Activated T-cell treated with anti-CD3 and anti-CD28 coated beads for 4 hours (primary cell): ENCODE results near the gene MRPL54.

Experiments used
- DNase-seq: peaks from one replicate; pipeline ENCODE4 v3.0.0-alpha.2; 2020

MRPL54 gene

DNA sequence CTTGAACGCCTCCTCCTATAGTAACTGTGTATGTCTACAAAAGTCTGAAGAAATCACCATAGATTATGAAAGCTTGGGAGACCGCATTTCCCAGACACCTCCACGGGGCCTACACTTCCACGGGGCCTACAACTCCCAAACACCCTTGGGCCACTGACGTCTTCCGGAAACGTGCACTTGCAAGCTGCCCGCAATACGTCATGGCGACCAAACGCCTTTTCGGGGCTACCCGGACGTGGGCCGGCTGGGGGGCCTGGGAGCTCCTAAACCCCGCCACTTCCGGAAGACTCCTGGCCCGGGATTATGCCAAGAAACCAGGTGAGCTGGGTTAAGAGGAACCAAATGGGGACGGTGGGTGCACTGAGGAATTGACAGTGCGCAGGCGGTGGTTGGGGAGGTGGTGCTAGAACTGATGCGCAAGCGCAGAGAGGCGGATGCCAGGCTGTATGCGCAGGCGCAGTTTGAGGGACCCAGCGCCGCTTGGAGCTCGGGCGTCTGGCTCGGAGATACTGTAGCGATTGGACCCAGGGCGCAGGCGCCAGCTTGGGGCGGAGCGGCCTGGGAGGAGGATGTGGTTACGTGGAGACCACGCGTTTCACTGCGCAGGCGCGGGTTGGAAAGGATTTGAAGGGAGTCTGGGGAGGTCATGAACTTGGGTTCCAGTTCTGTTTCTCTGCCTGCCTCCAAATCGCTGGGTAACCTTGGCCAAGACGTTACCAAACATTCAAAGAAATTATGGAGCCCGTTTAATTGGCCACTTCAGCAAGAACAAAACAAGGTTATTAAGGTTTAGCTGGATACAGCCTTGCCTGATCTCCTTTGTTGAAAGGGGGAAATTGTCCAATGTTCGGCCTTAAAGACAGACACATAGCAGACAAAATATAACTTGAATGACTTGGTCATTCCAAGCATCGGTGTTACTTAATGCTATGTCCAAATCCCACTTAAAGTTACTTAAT lies at the start of gene MRPL54:
Gene MRPL54, plus strand, starts transcription at position 182 of the 959 bp plus-strand sequence. Its CDS starts 19 bp downstream, at position 201.
- peak; percentile 99 for DNase-seq

DNA sequence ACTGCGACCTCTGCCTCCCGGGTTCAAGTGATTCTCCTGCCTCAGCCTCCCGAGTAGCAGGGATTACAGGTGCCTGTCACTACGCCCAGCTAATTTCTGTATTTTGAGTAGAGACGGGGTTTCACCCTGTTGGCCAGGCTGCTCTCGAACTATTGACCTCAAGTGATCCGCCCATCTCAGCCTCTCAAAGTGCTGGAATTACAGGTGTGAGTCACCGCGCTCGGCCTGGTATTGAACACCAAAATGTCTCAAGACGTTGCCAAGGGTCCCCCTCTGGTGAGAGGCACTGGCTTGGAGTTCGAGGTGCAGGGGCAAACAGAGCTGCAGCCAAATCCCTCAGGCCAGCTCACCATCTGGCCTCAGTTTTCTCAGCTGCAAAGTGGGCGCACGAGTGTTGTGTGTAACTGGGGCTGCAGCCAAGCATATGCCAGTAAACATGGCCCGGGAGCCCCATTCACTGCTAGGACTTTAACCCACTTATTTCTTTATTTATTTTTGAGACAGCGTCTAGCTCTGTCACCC lies 46.3 kb upstream of the MRPL54 start:
- DNase-seq, result no peak

DNA sequence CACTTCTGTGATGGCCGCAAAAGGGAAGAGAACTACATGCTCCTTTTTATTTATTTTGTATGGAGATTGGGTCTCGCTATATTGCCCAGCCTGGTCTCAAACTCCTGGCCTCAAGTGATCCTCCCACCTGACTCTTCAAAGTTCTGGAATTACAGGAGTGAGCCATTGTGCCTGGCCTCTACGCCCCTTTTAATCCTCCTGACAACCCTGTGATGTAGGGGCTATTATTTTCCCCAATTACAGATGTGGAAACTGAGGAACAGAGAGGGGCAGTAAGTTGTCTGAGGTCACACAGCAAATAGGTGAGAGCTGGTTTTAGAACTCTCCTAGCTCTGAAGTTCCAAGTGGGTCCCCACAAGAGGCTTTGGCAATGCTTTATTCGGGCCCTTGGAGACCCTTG lies 42.6 kb upstream of the MRPL54 start:
- no peak for DNase-seq

DNA sequence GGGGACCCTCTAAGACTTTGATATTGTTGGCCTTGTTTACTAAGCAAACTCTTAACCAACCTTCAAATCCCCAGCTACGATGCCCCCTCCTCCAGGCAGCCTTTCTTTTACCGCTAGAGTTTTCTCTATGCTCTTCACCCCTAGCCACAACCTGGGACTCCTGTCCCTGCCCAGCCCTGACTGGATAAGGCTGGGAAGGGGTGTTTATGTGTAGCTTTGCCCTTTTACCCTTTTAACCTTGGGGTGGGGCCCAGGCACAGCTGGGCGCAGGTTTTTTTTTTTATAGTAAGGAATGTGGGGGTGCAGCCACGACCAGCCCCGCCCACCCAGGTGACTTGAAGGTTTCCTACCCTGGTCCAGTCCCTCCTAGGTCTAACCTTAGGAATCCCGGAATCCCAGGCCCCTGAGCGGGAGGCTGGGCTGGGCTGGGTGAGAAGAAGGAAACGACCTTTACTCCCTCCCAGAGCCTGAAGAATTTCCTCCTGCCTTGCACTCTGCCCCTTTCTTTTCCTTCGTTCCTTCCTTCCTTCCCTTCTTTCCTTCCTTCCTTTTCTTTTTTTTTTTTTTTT lies 42.0 kb upstream of the MRPL54 start:
- DNase-seq, result no peak

DNA sequence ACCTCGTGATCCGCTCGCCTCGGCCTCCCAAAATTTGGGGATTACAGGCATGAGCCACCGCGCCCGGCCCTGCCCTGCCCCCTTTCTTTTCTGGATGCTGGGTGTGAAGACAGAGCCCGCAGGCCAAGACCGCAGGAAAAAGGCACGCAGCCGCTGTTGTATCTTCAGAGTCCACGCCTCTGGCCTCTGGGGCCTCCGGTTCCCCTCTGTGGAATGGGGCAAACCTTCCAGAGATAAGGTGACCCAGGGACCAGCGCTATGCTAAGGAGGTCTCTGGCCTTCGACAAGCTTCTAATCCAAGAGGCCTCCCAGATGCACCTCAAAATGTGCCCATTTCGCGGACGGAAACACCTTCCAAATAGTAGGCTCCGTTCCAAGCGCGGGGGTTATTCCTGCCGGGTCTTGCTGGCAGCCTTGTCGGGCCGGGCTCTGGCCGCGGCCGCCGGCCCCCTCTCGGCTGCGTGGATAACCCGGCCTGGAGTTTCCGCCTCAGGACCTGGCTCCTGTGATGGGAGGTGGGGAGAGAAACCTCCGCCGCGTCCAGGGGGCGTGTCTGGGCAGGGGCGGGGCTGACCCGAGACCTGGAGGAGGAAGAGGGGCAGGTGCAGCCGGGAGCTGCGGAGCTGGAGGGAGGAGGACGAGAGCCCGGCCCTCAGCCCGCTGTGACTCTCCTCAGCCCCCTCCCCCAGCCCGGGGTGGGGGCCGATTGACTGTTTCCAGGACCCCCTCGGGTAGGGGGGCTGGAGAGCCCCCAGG lies 41.2 kb upstream of the MRPL54 start:
- peak; percentile 76 for DNase-seq

DNA sequence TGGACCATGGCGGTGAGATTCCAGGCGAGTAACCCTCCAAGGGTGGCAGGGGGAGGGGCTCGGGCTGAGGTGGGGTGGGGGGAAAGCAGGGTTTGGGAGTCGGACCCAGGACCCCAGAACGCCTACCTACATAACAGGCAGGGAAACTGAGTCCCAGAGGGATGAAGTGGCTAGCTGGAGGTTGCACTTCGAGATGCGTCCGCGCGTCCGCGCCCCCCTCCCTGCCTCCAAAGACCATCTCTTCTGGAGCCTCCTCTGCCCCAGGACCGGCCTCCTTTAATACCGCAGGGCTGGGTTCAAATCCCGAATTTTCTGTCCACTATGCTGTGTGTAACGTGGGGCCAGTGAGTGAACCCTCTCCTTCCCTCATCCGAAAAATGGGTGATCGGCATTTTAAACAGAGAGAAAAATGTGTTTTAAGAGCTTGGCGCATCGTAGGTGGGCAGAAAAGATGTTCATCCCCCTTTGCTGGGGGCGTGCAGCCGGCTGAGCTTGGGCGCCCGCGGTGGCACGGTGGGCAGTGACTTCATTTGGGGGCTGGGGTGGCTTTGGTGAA lies 40.5 kb upstream of the MRPL54 start:
- DNase-seq, result no peak

DNA sequence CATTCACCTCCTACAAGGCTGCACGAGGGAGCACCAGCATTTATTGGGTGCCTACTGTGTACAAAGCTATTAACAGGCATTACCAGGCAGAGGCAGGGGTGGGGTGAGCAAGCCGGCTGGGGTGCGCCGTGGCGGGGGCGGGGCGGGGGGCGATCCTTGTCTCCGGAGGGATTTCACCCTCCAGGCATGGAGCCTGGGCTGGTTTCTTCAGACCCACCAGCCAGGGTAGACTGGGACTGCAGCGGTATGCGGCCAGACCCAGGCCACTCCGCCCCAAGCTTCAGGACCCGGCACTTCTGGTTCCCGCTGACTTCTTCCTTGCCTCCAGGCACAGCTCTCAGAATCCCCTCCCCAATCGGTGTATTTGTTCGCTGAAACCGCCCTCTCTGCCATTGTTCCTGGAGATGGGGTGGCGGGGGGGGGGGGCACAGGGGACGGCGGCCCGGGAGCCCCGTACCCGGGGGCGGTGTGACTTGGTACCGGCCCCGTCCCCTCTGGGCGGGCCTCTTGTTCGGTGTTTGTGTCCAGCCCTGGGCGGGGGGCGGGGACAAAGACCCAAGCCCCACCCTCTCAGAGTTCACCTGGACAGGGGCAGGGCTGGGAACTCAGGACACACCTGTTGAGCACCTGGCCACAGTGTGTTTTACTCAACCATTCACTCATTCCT lies 39.9 kb upstream of the MRPL54 start:
- no peak for DNase-seq

DNA sequence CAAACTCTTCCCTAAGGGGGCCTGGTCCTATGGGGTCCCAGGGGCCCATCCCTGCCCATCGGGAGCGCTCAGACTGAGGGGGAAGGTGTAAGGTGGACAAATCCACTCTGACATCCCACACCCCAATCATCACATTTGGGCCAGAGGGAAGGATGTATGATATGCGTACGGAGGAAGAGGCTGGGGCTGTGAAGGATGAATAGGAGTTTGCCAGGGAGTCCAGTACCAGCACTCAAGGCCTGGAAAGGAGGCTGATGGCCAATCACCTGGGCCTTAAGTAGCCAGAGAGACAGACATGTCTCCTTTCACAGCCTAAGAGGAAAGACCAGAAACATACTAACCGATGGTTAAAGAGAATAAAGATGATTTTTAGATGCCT lies 39.4 kb upstream of the MRPL54 start:
- DNase-seq, result no peak

DNA sequence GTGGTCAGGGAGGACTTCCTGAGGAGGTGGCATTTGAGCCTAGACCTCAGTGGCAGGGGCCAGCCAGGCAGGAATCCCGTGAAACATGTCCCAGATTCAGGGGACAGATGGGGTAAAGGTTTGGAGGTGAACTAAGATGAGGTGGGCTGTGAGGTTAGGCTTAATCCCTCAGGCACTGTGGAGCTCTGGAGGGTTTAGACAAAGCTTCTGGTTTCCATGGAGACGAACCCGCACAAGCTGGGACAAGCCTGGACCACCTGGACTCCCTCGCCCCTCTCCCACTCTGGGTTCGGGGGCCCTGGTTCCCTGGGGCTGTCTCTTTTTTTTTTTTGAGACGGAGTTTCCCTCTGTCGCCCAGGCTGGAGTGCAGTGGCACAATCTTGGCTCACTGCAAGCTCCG lies 38.6 kb upstream of the MRPL54 start:
- DNase-seq, result no peak

DNA sequence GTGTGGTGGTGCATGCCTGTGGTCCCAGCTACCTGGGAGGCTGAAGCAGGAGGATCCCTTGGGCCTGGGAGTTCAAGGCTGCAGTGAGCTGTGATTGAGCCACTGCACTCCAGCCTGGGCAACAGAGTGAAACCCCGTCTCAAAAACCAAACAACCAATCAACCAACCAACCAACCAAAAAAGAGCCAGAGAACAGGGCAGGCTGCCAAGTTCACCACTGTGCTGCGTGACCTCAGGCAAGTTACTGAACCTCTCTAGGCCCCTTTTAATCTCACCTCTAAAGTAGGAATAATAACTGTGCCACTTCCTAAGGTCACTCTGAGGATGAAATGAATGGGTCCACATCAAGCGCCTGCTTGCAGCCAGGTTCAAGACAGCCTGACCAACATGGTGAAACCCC lies 37.4 kb upstream of the MRPL54 start:
- DNase-seq, result no peak

DNA sequence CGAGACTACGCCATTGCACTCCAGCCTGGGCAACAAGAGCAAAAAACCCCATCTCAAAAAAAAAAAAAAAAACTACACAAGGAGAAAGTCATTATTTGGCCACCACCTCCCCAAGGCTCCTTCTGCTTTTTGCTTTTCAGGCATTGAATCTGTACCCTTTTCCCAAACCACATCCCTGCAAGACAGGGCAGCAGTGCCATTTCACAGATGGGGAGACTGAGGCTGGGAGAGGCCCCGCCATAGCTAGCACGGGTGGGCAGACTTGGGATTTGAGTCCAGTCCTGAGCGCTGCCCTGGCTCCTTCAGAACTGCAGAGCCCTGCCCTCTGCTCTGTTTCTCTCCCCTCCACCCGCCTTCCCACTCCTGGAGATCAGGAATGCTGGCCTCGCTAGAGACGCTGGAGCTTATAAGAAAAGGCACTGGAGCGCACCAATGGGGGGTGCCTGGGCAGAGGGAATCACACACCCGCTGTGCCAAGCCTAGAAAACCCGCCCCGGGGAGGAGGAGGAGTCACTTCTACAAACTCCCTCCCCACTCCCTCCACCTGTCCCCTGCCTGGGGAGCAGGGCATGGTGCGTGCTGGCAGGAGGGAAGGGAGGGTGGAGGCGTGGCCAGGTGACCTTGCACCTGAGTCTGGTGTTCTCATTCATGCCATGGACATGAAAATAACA lies 36.7 kb upstream of the MRPL54 start:
- DNase-seq, result no peak

DNA sequence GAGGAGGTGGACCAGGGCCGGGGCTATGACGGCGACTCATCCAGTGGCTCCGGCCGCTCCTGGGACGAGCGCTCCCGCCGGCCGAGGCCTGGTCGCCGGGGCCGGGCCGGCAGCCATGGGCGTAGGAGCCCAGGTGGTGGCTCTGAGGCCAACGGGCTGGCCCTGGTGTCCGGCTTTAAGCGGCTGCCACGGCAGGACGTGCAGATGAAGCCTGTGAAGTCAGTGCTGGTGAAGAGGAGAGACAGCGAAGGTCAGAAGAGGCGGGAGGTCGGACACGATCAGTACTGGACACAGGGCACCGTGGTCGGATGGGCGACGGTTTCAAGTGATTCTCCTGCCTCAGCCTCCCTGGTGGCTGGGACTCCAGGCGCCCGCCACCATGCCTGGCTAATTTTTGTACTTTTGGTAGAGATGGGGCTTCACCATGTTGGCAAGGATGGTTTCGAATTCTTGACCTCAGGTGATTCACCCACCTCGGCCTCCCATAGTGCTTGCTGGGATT lies 32.0 kb upstream of the MRPL54 start:
- no peak for DNase-seq

DNA sequence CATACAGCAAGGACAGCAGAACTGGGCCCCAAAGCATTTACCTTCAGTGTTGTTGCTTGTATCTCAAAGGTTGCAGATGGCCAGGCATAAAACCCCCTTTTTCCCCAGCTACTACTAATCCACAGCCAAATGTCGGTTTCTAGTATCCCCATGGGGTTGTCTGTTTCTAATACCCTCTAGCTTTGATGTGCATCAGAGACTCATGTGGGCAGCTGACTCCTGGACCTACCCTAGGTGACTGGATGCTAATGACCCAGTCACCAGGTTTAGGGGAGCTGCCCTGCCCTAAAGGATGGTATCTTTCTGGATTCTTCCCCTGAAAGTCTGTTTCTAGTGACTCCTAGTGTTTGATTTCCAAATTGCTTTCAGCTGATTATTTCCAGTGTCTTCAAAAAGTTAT lies 30.4 kb upstream of the MRPL54 start:
- no peak for DNase-seq

DNA sequence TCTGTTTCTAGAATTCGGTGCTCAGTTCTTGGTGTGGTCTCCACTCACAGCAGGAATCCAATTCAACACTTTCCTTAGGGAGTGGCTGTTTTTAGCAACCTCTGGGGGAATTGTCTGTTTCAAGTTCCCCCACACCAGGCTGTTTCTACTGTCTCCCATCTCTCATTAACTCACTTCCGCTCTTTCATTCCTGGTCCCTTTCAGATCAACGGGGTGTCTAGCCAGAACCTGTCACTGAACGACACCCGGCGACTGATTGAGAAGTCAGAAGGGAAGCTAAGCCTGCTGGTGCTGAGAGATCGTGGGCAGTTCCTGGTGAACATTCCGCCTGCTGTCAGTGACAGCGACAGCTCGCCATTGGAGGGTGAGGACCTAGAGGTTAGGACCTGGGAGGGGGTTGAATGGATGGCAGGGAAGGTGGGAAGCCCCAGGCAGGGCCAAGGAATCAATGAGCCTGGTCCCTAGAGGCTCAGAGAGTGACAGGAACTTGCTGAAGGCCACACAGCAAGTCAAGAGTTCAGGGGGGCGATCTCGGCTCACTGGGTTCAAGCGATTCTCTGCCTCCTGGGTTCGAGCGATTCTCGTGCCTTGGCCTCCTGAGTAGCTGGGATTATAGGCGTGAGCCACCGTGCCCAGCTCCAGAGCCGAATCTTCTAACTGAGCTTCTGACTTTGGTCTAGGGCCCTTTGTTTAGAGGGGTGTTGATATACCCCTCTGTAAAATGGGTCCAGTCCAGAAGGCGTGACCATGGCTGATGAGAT lies 28.8 kb upstream of the MRPL54 start:
- no peak for DNase-seq

DNA sequence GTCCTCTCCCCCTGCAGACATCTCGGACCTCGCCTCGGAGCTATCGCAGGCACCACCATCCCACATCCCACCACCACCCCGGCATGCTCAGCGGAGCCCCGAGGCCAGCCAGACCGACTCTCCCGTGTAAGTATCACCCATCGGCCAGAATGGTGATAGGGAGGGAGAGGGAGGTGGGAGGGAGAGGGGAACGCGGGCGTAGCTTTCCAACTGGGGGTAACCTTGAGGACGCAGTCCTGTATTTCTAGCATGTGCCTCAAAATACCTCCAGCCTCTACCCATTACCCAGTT lies 28.2 kb upstream of the MRPL54 start:
- no peak for DNase-seq

DNA sequence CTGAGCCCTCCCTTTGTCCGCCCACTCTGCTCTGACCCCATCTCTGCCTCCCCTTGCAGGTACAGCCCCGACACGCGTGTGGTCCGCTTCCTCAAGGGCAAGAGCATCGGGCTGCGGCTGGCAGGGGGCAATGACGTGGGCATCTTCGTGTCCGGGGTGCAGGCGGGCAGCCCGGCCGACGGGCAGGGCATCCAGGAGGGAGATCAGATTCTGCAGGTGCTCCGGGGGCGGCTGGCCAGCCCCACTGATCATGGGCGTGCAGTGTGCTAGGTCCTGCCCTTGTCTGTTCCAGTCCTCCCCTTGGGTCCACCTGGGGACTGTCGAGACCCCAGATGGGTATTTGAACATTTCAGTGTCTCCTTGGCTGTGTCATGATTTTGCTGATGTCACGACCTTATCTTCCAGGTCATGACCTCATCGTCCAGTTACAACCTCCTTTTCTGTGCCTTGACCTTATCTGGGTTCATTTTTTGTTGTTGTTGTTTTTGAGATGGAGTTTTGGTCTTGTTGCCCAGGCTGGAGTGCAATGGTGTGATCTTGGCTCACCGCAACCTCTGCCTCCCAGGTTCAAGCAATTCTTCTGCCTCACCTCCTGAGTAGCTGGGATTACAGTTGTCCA lies 26.3 kb upstream of the MRPL54 start:
- no peak for DNase-seq

DNA sequence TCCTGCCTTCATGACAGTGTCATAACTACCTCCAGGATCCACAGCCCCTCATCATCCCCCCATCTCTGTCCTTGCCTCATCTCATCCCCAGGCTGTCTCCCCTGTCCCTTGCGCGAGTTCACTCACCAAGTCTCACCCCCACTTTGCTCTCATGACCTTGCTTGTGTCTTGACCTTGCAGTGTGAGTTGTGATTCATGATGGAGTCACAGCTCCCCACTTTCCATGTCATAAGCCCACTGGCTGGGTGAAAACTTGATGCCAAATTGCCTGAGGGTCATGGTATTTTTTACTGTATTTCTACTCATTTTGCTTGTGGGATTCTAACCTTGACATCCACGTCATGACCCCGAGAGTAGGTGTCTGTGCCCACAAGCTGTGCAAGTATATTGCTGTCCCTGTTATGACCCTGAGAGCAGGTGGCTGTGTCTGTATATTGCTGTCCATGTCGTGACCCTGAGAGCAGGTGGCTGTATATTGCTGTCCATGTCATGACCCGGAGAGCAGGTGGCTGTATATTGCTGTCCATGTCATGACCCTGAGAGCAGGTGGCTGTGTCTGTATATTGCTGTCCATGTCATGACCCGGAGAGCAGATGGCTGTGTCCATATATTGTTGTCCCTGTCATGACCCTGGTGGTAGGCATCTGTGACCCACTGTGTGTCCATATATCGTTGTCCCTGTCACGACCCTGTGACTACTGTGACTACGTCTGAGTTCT lies 24.8 kb upstream of the MRPL54 start:
- no peak for DNase-seq

DNA sequence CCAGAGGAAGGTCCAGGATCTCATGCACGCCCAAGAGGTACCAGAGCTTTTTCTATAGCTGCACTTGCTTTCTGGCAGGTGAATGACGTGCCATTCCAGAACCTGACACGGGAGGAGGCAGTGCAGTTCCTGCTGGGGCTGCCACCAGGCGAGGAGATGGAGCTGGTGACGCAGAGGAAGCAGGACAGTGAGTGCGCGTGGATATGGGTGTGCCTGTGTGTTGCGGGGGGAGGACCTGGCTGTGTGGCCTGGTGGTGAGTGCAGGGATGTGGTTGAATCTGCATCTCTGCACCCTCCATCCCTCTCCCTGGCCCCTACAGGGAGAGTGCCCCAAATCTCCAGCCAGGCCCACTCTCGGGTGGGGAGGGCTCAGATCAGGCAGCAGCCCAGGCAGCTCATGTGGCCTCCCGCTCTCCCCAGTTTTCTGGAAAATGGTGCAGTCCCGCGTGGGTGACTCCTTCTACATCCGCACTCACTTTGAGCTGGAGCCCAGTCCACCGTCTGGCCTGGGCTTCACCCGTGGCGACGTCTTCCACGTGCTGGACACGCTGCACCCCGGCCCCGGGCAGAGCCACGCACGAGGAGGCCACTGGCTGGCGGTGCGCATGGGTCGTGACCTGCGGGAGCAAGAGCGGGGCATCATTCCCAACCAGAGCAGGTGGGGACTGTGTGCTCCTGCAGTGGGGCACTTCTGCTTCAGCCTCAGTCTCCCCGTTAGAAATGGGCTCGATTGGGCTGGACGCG lies 23.8 kb upstream of the MRPL54 start:
- no peak for DNase-seq

DNA sequence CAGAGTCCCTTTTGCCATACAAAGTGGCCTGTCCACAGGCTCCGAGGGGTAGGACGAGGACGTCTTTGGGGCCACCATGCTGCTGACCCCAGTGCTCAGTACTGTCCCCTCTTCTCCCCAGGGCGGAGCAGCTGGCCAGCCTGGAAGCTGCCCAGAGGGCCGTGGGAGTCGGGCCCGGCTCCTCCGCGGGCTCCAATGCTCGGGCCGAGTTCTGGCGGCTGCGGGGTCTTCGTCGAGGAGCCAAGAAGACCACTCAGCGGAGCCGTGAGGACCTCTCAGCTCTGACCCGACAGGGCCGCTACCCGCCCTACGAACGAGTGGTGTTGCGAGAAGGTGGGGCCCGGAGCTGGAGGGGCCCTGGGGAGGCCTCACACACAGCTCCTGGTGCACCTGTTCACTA lies 22.1 kb upstream of the MRPL54 start:
- DNase-seq, result no peak
